WI38 (cell line): ENCODE results near the gene DOK7.

ENCODE experiments used
- H3K4me3 ChIP-seq: 2 replicates; pipeline ENCODE4 v1.5.1; 2011; ENCODE audit warnings: low read depth, mild to moderate bottlenecking, control low read depth, low read length
- CTCF ChIP-seq: IDR thresholded peaks from 2 replicates; pipeline ENCODE4 v1.5.1; 2012; ENCODE audit warnings: low read depth, mild to moderate bottlenecking, control low read depth, low read length

The DOK7 gene

GRCh38 chr4:3485011-3485791 is 22.1 kb downstream of the DOK7 start:
- TF ChIP-seq CTCF = no peak
- no peak overlapping the region for H3K4me3 ChIP-seq

GRCh38 chr4:3485886-3486540 is 22.9 kb downstream of the DOK7 start:
- TF ChIP-seq CTCF = no peak
- H3K4me3 ChIP-seq = no peak overlapping the region

- no peak for TF ChIP-seq CTCF
- H3K4me3 ChIP-seq = no peak overlapping the region
These were observed 23.7 kb downstream of the DOK7 start for GRCh38 chr4:3486541-3487540.

- no peak for TF ChIP-seq CTCF
- no peak overlapping the region for H3K4me3 ChIP-seq
These were observed 24.8 kb downstream of the DOK7 start for GRCh38 chr4:3487861-3488260.

- no peak for TF ChIP-seq CTCF
These were observed 25.7 kb downstream of the DOK7 start for GRCh38 chr4:3488820-3489219.

GRCh38 chr4:3489451-3489962 is 26.4 kb downstream of the DOK7 start:
- no peak overlapping the region for H3K4me3 ChIP-seq
- no peak for TF ChIP-seq CTCF

More at GRCh38 chr4:3488820-3489219, 25.7 kb downstream of the DOK7 start:
- H3K4me3 ChIP-seq = no peak overlapping the region
